ENCODE measurements around the gene MTHFSD.

Gene MTHFSD

DNA sequence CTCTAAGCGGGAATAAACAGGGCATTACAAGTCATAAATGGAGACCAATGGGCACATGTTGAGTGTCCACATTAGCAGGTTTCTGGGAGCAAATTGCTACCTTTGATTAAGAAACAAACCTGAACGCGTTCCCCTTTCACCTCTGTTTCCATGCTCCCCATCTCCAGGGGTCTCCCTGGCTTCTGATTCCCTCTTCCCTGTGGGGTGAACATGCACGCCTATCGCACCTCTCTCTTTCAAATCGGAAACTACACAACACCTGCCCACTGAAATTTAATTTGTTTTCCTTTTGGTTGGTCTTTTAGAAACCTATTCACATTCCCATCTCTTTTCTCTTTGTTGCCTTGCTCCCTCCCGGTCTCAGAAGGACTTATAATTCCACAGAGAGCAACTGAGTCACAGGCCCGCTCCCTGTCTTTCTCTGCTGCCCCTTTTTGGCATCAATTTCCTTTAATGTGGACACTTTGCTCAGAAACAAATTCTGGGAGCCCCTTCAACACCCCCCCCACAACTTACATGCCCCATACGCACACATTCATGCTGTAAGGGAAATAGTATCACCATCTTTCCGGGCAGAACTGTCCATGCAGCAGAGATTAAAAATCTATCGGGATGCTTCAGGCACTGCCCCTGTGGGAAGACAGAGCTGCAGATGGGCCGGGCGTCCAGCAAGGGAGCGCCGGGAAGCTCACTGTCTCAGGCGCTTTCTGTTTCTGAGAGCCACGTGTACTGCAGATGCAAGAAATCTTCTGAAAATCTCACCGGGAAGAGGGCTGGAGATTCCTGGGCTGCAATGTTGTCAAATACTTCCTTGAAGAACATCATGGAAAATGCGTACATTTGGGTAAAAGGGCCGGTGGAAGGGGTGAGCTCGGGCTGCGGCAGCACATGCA, 51.9 kb downstream of the MTHFSD start:
- no peak for DNase-seq (ENCODE audit: low spot score)

DNA sequence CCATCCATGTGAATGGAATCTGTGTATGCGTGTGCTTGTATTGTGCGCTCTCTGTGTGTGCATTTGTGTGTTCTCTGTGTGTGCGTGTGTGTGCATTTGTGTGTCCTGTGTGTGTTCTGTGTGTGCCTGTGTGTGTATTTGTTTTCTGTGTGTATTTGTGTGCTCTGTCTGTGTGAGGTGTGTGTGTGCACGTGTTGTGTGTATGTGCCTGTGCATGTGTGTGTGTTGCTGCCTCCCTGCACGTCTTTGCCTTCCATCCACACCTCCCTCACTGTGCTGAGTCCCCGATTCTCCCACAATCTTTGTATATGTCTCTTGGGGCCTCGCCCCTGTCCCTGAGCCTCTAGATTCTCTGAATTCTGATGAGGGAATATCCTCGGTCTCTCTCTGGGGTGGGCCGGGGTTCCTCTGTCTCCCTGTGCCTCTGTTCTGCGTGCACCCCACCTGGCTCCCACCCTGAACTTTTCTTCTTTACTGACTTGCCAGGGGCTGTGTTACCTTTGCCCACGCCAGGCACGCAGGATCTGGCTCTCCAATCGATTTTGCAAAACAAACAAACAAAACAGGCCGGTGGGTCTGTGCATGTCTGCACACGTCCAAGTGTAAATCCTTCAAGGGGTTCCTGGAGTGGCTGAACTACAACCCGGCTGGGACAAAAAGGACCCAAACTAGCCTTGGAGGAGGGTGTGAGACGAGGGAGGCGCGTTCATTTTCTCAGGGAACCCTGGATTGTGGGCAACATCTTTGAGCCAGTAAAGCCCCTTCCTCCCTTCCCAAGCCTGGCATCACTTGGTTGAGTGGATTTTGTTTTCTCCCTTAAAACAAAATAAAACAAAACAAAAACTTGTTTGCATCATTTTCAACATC, 52.8 kb downstream of the MTHFSD start:
- DNase-seq (ENCODE audit: low spot score), result no peak

DNA sequence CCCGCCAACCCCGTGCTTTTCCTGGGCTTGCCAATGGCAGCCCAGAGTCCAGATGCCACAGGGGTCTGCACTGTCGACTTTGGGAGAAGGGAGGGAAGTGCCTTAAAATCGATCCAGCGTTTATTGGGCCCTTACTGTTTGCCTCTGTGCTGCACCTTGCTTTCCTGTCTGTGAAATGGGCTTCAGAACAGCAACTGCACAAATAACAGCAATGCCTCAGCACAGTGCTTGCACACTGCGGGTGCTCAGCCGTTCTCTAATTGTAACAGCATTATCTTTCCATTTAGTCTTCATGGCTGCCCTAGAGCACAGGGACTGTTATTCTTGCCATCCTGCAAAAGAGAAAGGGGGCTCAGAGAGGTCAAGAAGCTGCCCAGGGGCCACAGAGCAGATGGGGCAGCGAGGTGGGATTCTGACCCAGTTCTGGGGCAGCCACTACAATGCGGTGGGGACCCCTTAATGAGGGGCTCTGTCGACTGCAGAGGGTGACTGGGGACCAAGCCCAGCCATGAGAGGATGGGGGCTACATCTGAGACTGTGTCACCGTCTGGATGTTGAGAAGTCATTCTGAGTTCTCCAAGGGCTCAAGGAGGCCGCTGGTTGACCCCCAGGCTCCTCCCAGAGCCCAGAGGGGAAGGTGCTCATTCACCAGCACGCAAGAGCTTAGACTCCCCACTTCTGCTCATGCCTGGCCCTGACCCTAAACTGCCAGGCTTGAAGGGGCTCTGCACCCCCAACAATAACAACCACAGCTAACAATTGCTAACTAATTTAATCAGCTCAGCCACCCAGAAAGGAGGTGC, 54.1 kb downstream of the MTHFSD start:
- no peak for DNase-seq (ENCODE audit: low spot score)

DNA sequence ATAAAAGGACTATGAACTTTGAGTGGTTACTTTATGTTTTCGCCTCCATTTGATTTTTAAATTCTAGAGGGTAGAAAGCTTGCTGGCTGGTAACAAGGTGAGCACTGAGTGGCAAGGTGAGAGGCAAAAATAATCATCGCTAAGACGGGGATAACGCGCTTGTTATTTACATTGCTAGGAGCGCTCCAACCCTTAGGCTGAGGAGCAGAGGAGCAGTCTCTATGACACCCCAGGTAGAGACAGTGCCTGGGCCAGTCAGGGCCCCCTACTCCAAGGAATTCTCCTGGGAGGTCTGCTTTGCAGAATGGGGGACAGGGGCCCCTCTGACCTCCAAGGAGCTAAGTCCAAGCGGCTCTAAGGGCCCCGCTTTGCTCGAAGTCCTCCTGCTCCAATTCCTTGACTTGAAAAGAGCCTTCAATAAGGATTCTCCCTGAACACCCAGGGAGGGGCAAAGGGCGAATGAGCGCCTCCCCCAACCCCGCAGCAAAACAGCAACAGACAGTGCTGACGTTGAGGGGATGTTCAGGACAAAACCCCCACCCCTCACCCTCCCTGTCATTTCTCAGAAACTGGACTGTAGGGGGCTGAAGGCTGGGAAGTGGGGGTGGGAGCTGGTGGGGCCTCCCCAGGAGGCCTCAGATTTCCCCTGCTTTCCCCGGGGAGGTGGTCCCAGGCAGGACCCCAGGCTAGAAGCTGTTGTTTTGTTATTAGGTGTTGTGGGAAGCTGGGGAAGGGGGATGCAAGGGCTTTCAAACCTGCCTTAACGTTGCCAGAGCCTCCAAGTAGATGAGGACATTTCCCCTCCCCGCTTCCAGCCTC, 54.9 kb downstream of the MTHFSD start:
- DNase-seq (ENCODE audit: low spot score), result no peak

DNA sequence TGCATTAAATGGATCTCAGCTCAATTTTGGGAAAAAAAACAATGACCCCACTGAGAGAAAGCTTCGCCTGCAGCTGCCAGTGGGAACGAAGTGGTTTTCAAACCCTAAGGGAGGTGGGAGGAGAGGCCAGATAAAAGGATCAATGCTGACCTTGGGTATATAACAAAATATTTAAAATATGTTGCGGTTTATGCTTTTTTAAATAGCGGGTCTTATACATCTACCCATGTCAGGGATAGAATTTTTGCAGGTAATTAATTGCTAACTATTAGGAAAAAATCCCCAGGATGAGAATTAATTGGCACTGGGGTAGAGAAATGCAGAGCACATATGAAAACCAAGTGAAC, 55.6 kb downstream of the MTHFSD start:
- no peak for DNase-seq (ENCODE audit: low spot score)

DNA sequence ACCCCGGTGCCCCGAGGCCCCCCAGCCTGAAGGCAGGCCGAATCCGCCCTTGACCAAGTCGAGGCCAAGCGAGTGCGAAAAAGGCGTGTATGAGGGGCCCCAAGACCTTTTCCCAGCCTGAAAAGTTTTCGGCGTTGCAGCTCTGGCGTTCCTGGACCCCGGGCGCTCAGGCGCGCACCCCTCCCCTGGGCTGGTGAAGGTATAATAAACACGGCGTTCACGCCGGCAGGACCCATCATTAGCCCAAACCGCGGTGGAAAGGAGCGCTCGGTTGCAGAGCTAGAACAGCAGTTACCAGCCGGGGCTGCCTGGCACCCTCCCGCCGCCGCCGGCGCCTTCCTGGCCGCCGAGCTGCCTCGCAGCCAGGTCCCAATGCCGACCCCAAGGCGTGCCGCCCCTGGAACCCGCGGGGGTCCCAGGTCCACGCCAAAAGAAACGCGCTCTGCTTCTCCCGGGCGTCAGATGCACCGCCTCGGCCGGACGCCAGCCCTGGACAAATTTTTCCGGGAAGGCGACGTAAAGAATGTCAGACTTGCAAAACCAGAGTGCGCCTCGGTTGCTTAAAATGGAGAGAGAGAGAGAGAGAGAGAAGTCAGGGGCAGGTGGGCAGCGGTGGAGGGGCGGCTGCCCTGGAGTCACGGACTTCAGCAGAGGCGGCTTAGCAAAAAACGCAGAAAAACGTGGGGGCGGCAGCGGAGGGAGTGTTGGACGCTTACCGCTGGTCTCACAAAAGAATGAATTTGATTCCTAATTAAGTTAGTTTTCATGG, 56.2 kb downstream of the MTHFSD start:
- no peak for DNase-seq (ENCODE audit: low spot score)

DNA sequence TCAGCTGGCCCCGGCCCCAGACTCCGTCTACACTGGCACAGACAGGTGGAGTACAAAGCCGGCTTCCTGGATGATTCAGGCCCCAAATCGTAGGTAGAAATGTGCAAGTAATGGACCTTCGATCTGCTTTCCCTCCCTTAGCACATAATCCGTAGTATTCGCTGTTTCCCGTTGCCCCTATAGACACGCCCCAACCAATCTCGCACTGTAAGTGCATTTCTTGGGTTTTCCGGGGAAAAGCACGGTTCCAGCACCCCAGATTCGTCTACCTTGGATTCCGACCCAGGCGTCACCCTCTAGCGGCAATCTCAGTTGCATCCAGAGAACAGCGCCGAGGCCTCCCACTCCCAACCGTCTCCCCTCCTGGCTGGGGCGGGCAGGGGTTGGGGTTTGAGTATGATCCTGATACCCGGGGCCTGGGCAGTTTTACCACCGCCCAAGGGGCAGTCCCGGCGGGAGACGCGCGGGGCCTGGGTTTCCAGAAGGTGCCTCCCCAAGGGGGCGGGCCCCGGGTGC, 56.8 kb downstream of the MTHFSD start:
- DNase-seq (ENCODE audit: low spot score), result no peak

DNA sequence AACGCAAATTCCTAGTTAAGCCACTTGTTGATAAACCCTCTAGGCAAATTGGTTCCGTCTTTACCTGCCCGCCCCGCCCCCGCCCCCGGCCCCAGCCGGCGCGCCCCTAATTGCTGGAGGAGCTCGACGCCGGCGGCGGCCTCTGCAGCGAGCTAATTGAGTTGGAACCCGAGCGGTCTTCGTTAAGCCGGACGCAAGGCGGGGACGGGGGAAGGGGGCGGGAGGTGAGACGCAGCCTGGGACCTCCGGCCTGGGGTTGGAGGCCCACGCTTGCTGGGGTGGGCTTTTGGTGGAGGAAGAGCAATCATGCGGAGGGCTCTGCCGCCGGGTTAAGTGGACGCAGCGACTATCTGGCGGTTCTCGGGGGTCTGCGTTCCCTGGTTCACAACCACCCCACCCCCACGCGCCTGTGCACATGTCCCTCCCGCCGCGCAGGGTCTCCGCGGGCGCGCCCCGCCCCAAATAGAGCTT, 57.4 kb downstream of the MTHFSD start:
- no peak for DNase-seq (ENCODE audit: low spot score)

DNA sequence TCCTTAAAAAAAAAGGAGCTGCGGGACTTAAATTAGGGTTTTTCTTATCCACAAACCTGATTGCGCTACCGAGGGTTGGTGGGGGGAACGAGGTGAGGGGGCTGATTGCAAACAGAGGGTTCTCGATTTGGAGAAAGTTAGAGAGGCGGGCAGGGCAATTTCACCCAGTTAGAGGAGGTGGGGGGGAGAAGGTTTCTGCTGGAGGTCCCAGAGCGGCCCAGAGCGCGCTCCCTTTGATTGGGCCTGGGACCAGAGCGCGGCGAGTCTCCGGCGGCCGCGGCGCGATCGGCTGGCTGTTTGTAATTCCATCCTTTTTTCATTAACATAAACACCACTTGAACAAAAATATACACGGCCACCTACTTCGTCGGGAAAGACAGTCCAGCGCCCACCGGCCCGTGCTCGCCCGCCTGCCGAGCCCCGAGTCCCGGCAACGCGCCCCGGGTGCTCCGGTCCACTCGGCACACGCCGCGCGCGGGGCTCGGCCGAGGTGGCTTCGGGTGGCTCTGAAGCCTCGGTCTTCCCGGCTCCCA, 58.0 kb downstream of the MTHFSD start:
- DNase-seq (ENCODE audit: low spot score), result no peak

DNA sequence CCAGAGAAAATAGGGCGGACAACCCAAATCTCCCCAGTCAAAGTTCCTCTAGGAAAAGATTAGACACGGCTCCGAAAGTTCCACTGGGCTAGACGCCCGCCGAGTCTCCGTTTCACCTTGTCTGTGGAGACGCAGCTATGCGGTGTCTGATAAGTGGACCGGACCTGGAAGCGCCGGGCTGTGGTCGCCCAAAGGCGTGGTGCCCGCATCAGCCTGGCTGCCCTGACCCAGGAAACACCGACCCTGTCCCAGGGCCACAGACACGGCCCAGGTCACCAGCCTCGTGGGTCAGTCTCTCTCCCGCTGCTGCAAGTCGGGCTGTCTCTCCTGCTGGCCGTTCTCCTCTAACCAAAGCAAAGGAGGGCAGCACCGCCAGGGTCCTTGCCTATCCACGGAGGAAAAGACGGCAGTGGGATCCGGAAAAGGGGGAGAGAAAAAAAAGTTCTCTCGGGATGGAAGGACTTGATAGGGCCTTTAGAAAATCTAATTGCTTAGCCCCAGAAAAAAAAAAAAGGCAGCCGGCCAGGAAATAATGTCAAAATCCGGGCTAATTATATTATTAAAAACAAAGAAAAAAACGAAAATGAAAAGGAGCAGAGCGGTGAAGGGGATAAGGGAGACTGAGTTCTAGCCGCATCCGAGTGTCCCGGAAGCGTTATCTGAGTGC, 58.6 kb downstream of the MTHFSD start:
- DNase-seq (ENCODE audit: low spot score), result no peak

DNA sequence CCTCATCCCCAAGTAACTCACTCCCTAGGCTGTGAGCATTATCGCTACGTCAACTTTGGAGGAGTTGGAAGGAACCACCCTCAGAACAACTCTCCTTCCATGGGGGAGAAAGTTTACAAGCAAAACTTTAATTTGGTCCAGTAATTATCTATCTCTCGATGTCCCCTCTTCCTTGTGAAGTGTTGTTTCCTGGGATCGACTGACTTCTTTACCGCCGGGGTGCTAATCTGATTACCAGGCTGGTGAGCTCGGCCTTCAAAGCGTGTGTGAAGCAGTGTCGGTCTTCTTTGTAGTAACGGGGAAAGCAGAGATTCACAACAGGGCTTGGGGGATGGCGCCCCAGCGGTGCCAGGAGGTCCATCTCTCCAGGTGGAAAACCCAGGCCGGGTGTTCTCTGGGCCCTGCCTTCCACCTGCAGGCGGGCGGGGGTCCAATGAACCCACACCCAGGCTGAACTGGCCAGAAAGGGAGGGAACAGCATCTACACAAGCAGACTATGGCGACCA, 59.2 kb downstream of the MTHFSD start:
- no peak for DNase-seq (ENCODE audit: low spot score)

DNA sequence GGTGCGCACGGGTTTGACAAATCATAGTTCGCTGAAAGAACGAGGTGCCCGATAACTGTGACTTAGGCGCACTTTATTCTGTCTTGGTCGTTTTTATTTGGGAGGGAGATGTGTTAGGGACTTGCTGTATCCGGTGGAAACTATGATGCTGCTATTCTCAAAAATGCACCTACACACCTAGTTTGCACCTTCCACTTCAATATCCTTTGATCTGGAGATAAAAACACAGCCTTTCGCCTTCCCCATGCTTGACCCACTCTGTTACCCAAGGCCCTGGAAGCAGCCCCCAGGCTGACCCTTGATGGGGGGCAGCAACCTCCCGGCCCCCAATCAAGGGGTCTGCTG, 59.7 kb downstream of the MTHFSD start:
- no peak for DNase-seq (ENCODE audit: low spot score)

DNA sequence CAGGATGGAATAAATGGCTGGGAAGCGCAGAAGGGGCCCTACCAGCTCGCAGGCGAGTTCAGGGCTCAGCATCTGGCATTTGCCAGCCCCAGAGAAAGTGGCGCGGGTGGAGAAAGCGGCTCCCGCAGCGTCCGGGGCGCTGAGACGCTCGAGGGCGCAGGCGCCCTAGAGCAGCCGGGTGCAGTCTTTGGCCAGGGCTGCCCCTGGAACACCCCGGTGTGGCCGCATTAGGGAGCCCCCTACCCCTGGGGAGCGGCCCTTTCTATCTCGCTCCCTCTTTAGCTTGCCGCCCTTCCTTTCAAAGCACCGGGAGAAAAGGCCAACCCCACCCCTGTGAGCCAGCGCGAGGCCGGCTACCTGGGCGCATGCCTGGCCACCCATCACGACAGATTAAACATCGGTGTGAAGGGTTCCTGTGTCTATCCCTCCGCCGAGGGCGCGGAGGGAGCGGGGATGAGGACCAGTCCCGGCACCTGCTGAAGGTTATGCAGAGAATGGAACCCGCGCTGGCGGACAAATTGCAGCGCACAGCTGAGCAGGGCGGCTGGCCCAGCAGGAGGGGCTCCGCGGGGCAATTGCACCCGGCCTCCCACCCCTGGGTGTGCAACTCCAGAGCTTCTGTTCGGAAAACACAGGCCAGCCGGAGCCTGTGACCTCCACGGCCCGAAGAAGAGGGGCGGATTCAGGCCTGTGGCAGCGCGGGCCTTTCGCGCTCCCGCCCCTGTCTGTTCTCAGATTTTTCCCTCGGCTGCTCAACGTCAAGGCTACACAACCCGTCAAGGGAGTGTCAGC, 60.3 kb downstream of the MTHFSD start:
- no peak for DNase-seq (ENCODE audit: low spot score)

DNA sequence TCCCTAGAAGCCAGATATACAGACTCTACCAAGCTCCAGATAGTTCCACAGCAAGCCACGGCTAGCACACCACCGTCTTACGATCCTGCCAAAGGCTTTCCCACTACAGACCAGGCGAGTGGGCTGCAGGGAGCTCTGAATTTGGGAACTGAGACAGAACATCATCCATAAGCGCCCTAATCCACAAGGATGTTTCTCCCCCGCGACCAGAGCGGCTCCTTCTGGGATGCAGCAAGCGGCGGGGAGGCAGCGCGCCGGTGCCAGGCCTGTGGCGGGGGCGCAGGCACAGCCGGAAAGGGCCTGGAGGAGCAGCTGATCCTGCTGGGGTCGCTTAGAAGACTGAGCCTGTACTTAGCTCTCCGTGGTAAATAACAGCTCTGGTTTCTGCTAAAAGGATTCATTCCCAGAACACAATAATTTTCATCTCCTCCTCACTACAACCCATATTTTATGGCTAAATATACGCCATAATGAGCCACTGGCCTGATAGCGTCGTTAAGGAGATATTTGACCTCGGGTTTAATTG, 60.9 kb downstream of the MTHFSD start:
- no peak for DNase-seq (ENCODE audit: low spot score)

DNA sequence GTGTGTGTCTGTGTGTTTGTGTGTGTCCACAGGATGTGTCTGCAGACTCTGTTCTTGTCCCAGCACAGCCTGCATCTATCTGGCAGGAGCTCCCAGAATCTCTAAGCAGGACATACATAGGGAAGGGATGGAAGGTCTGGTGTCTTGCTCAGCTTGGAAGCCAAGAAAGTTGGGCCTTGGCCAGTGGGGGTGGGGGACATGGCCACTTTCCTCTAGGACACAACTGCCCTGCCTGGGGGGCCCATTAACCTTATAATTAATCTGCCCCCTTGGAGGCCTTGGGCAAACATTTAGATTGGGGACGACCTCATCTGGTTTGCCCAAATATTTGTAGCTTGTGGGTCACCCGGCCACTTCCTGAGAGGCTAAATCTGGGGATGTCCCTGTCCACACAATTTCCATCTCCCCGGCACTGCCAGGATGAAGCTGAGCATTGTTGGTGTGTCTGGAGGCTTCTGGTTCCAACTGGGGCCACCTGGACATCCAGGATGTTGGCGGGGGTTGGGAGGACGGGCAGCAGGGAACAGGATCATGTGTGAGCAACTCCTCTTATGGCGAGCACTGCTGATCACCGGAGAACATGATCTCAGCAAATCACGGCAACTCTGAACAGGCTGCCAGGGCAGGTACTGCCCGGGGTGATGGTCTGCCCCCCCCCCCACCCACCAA, 61.9 kb downstream of the MTHFSD start:
- no peak for DNase-seq (ENCODE audit: low spot score)

DNA sequence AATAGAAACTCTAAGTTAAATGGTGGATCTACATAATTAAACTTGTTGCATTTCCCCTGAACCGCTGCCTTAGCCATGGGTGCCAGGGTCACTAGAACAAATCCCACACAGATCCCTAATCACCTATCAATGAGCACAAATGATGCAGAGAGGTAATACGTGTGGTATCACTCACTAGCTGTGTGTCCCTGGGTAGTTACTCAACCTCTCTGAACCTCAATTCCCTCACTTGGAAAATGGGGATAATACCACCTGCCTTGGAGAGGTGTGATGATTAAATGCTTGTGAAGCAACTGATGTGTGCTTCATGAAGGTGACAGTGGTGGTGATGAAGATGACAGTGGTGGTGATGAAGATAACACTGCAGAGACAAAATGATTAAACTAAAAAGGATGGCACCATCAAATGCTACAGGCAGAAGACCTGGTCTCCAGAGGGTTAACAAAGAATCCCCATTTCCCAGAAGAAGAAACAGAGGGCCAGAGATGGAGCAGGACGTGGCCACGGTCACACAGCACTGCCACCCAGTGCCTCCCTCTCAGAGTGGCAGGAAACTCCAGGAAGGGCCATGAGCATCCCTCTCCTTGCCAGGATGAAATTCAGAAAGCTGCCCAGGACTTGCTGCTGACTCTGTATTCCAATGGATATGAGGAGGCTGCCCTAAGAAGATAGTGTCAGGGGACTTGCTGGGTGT, 62.6 kb downstream of the MTHFSD start:
- no peak for DNase-seq (ENCODE audit: low spot score)

DNA sequence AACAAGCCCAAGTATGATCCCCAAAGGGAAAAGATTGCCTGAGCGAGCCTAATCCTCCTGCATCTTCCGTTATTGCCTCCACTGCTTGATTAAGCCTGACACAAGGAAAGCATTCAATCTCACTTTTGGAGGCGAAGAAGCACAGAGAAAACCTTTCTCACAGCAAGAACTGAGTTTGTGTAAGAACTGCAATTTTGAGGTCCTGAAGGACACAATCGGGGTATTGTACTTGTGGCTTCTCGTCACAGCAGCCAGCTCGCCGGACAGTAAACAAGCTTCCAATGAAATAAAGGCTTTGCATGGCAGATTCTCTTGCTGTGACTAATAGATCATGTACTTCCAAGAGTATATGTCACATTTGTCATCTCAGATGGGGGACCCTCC, 63.4 kb downstream of the MTHFSD start:
- no peak for DNase-seq (ENCODE audit: low spot score)

Data from cerebellar cortex (tissue), 1 donor.